WTC11 (cell line): Measurements from ENCODE around the gene HAPSTR1. TPM values are rescaled to one million over a fixed set of nuclear protein-coding genes. Genes with fewer than 3 reads are reported as not detected.

Source experiments
- ATAC-seq: fragments of 200-7000 bp; cut with Tn5 transposase; 2 replicates; pipeline ENCODE4 v1.10.0; 2021; ENCODE audit warnings: mild to moderate bottlenecking, moderate library complexity
- CTCF ChIA-PET: fragments of 300-600 bp; sonication (Branson Sonifier 250); formaldehyde crosslinking; loops from one replicate; lab custom pipeline; 2021; ENCODE audit warnings: antibody characterized with exemption; lab: Charles Lee
- POLR2A ChIA-PET: fragments of 350-600 bp; sonication (Branson Sonifier 250); formaldehyde crosslinking; loops from one replicate; lab custom pipeline; 2021; ENCODE audit warnings: antibody characterized with exemption; lab: Charles Lee
- DNase-seq: peaks from one replicate; pipeline ENCODE4 v3.0.0; 2021; ENCODE audit warnings: low spot score
- H3K27ac Mint-ChIP-seq: 2 replicates; pipeline ENCODE4 v1.8.0; 2021; ENCODE audit warnings: mixed read lengths
- H3K27me3 Mint-ChIP-seq: 2 replicates; pipeline ENCODE4 v1.8.0; 2021; ENCODE audit warnings: low read depth, mild to moderate bottlenecking, moderate library complexity, mixed read lengths
- H3K36me3 Mint-ChIP-seq: 2 replicates; pipeline ENCODE4 v1.8.0; 2021; ENCODE audit warnings: mixed read lengths
- H3K4me1 Mint-ChIP-seq: 2 replicates; pipeline ENCODE4 v1.8.0; 2022; ENCODE audit warnings: mixed read lengths
- H3K4me3 Mint-ChIP-seq: 2 replicates; pipeline ENCODE4 v1.8.0; 2021; ENCODE audit warnings: mild to moderate bottlenecking, moderate library complexity, mixed read lengths
- H3K9me3 Mint-ChIP-seq: 2 replicates; pipeline ENCODE4 v1.8.0; 2021; ENCODE audit warnings: mixed read lengths
- ELF4 ChIP-seq: sonication (generic); formaldehyde crosslinking; IDR thresholded peaks from 2 replicates; pipeline ENCODE4 v1.8.1; 2022; ENCODE audit warnings: low read depth, mild to moderate bottlenecking, moderate library complexity, missing genetic modification reagents
- KAT7 ChIP-seq: sonication (generic); formaldehyde crosslinking; IDR thresholded peaks from 2 replicates; pipeline ENCODE4 v1.8.1; 2023; ENCODE audit warnings: missing genetic modification reagents, mild to moderate bottlenecking, borderline replicate concordance
- PREB ChIP-seq: sonication (generic); formaldehyde crosslinking; IDR thresholded peaks from 2 replicates; pipeline ENCODE4 v1.8.1; 2022; ENCODE audit warnings: mild to moderate bottlenecking, missing genetic modification reagents, moderate library complexity, borderline replicate concordance
- TCF7 ChIP-seq: sonication (generic); formaldehyde crosslinking; IDR thresholded peaks from 2 replicates; pipeline ENCODE4 v1.8.0; 2022; ENCODE audit warnings: mild to moderate bottlenecking, low read depth, missing genetic modification reagents, moderate library complexity
- TP53 ChIP-seq: sonication (generic); formaldehyde crosslinking; IDR thresholded peaks from 2 replicates; pipeline ENCODE4 v1.8.1; 2023; ENCODE audit warnings: mild to moderate bottlenecking, missing genetic modification reagents
- ZNF138 ChIP-seq: sonication (generic); formaldehyde crosslinking; conservative IDR thresholded peaks from 2 replicates; pipeline ENCODE4 v1.8.1; 2022; ENCODE audit warnings: mild to moderate bottlenecking, moderate library complexity, missing genetic modification reagents
- ZNF219 ChIP-seq: sonication (generic); formaldehyde crosslinking; IDR thresholded peaks from 2 replicates; pipeline ENCODE4 v1.8.0; 2023; ENCODE audit warnings: missing genetic modification reagents, mild to moderate bottlenecking, borderline replicate concordance
- ZNF263 ChIP-seq: sonication (generic); formaldehyde crosslinking; IDR thresholded peaks from 2 replicates; pipeline ENCODE4 v1.8.1; 2022; ENCODE audit warnings: low read depth, mild to moderate bottlenecking, moderate library complexity, missing genetic modification reagents
- total RNA-seq: library from RNA; stranded (reverse); gene quantifications from 3 replicates; pipeline ENCODE4 v1.2.3, GENCODE V29; 2021
- TF ChIP-seq, protein P1 (sequence below): sonication (generic); formaldehyde crosslinking; IDR thresholded peaks from 2 replicates; pipeline ENCODE4 v1.8.0; 2023; ENCODE audit warnings: missing genetic modification reagents, mild to moderate bottlenecking, borderline replicate concordance
- TF ChIP-seq, protein P2 (sequence below): fragments of 250-450 bp; sonication (Bioruptor Pico); IDR thresholded peaks from 2 replicates; pipeline ENCODE4 v1.9.0; 2021; ENCODE audit warnings: mild to moderate bottlenecking, borderline replicate concordance
- TF ChIP-seq, protein P3 (sequence below): sonication (generic); formaldehyde crosslinking; IDR thresholded peaks from 2 replicates; pipeline ENCODE4 v1.8.0; 2022; ENCODE audit warnings: mild to moderate bottlenecking, missing genetic modification reagents
- TF ChIP-seq, protein P4 (sequence below): sonication (generic); formaldehyde crosslinking; IDR thresholded peaks from 2 replicates; pipeline ENCODE4 v1.8.1; 2023; ENCODE audit warnings: mild to moderate bottlenecking, moderate library complexity, missing genetic modification reagents

The HAPSTR1 gene
- total RNA-seq, 1 experiment from 2014 or later: 54.3 TPM

- Mint-ChIP-seq H3K4me3 (peak overlapping the region; percentile 53), H3K27ac (no peak overlapping the region), H3K4me1 (peaks cover 37% of the 10 kb centered on the region), H3K9me3 (no peaks in the 10 kb centered on the region), H3K27me3 (no peaks in the 10 kb centered on the region), H3K36me3 (peaks cover 36% of the 10 kb centered on the region)
- DNase-seq (peak; percentile 31), ATAC-seq (no peak)
- ChIA-PET POLR2A (interaction anchor here (0.5 to 1.9 kb wide), 12 partner anchors 10 to 227 kb away, joined by 3 to 9 read pairs (median 6); partner anchors contain the start of gene CARHSP1), CTCF (interaction anchor here (0.9 to 2.1 kb wide), 5 partner anchors 13 to 223 kb away, joined by 3 to 21 read pairs (median 7); partner anchors contain the start of gene CARHSP1)
- 0 out of 2 replicates have a peak, but pooled peaks have one; percentile 65 for TF ChIP-seq TCF7
- TF ChIP-seq ZNF219 (CRISPR knock-in tag): peak; percentile 40; the same call in 1 of the 2 replicates
- TF ChIP-seq TP53 (CRISPR knock-in tag): 0 out of 2 replicates have a peak, but pooled peaks have one; percentile 10
- TF ChIP-seq KAT7 (CRISPR knock-in tag): peak; percentile 71; the same call in 1 of the 2 replicates
- TF ChIP-seq ZNF263 (CRISPR knock-in tag): peak; percentile 72; the same call in 1 of the 2 replicates
- TF ChIP-seq PREB (CRISPR knock-in tag): 0 out of 2 replicates have a peak, but pooled peaks have one; percentile 51
- TF ChIP-seq, protein P1, sequence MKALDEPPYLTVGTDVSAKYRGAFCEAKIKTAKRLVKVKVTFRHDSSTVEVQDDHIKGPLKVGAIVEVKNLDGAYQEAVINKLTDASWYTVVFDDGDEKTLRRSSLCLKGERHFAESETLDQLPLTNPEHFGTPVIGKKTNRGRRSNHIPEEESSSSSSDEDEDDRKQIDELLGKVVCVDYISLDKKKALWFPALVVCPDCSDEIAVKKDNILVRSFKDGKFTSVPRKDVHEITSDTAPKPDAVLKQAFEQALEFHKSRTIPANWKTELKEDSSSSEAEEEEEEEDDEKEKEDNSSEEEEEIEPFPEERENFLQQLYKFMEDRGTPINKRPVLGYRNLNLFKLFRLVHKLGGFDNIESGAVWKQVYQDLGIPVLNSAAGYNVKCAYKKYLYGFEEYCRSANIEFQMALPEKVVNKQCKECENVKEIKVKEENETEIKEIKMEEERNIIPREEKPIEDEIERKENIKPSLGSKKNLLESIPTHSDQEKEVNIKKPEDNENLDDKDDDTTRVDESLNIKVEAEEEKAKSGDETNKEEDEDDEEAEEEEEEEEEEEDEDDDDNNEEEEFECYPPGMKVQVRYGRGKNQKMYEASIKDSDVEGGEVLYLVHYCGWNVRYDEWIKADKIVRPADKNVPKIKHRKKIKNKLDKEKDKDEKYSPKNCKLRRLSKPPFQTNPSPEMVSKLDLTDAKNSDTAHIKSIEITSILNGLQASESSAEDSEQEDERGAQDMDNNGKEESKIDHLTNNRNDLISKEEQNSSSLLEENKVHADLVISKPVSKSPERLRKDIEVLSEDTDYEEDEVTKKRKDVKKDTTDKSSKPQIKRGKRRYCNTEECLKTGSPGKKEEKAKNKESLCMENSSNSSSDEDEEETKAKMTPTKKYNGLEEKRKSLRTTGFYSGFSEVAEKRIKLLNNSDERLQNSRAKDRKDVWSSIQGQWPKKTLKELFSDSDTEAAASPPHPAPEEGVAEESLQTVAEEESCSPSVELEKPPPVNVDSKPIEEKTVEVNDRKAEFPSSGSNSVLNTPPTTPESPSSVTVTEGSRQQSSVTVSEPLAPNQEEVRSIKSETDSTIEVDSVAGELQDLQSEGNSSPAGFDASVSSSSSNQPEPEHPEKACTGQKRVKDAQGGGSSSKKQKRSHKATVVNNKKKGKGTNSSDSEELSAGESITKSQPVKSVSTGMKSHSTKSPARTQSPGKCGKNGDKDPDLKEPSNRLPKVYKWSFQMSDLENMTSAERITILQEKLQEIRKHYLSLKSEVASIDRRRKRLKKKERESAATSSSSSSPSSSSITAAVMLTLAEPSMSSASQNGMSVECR (CRISPR knock-in tag): no peak
- TF ChIP-seq, protein P2, sequence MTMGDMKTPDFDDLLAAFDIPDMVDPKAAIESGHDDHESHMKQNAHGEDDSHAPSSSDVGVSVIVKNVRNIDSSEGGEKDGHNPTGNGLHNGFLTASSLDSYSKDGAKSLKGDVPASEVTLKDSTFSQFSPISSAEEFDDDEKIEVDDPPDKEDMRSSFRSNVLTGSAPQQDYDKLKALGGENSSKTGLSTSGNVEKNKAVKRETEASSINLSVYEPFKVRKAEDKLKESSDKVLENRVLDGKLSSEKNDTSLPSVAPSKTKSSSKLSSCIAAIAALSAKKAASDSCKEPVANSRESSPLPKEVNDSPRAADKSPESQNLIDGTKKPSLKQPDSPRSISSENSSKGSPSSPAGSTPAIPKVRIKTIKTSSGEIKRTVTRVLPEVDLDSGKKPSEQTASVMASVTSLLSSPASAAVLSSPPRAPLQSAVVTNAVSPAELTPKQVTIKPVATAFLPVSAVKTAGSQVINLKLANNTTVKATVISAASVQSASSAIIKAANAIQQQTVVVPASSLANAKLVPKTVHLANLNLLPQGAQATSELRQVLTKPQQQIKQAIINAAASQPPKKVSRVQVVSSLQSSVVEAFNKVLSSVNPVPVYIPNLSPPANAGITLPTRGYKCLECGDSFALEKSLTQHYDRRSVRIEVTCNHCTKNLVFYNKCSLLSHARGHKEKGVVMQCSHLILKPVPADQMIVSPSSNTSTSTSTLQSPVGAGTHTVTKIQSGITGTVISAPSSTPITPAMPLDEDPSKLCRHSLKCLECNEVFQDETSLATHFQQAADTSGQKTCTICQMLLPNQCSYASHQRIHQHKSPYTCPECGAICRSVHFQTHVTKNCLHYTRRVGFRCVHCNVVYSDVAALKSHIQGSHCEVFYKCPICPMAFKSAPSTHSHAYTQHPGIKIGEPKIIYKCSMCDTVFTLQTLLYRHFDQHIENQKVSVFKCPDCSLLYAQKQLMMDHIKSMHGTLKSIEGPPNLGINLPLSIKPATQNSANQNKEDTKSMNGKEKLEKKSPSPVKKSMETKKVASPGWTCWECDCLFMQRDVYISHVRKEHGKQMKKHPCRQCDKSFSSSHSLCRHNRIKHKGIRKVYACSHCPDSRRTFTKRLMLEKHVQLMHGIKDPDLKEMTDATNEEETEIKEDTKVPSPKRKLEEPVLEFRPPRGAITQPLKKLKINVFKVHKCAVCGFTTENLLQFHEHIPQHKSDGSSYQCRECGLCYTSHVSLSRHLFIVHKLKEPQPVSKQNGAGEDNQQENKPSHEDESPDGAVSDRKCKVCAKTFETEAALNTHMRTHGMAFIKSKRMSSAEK (CRISPR knock-in tag): no peak
- no peak for TF ChIP-seq ZNF138 (CRISPR knock-in tag)
Observed at GRCh38 chr16:9091867-9092281, 430 bp downstream of the HAPSTR1 start.

DNA sequence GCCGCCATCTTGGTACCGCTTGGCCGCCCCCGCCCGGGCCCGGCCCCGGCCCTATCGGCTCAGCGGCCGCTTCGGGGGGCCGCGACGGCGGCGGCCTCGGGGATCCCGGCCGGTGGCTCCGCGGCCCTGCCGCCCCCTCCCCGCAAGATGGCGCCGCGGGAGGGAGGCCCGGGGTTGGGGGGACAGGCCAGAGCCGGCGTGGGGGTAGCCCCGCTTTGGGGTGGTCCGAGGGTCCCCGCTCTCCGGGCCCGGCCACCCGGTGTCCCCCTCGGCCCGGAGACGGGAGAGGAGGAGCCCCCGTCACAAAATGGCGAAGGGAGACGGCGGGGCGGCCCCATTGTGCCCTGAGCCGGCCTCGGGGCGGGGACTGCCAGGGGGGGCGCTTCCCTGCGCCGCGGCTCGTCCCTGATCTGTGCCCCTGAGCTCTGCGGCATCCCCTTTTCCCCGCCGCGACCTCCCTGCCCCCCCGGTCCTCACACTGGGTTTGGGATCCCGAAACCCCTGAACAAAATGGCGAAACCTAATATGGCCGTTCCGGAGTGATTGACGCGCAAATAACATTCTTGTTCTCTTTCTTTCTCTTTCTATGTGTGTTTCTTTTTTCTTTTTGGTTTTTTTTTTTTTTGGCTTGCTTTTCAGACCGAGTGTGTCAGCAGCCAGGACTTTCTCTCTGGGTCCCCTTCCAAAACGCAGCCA lies 986 bp downstream of the HAPSTR1 start:
- CTCF ChIA-PET: interaction anchor here (0.6 to 2.1 kb wide), 4 partner anchors 9 to 79 kb away, joined by 3 to 8 read pairs (median 6); no protein-coding TSS in a partner anchor
- Mint-ChIP-seq H3K27ac (peak overlapping the region; percentile 98), H3K36me3 (peaks cover 39% of the 10 kb centered on the region), H3K27me3 (no peaks in the 10 kb centered on the region), H3K9me3 (no peaks in the 10 kb centered on the region), H3K4me3 (peak overlapping the region; percentile 100), H3K4me1 (peaks cover 37% of the 10 kb centered on the region)
- POLR2A ChIA-PET: interaction anchor here (0.5 to 1.9 kb wide), 6 partner anchors 9 to 207 kb away, joined by 3 to 8 read pairs (median 4); no protein-coding TSS in a partner anchor
- ATAC-seq (no peak), DNase-seq (peak; percentile 35)
- TF ChIP-seq, protein P3, sequence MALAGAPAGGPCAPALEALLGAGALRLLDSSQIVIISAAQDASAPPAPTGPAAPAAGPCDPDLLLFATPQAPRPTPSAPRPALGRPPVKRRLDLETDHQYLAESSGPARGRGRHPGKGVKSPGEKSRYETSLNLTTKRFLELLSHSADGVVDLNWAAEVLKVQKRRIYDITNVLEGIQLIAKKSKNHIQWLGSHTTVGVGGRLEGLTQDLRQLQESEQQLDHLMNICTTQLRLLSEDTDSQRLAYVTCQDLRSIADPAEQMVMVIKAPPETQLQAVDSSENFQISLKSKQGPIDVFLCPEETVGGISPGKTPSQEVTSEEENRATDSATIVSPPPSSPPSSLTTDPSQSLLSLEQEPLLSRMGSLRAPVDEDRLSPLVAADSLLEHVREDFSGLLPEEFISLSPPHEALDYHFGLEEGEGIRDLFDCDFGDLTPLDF (CRISPR knock-in tag): no peak
- no peak for TF ChIP-seq ELF4 (CRISPR knock-in tag)
- TF ChIP-seq, protein P4, sequence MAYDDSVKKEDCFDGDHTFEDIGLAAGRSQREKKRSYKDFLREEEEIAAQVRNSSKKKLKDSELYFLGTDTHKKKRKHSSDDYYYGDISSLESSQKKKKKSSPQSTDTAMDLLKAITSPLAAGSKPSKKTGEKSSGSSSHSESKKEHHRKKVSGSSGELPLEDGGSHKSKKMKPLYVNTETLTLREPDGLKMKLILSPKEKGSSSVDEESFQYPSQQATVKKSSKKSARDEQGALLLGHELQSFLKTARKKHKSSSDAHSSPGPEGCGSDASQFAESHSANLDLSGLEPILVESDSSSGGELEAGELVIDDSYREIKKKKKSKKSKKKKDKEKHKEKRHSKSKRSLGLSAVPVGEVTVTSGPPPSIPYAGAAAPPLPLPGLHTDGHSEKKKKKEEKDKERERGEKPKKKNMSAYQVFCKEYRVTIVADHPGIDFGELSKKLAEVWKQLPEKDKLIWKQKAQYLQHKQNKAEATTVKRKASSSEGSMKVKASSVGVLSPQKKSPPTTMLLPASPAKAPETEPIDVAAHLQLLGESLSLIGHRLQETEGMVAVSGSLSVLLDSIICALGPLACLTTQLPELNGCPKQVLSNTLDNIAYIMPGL (CRISPR knock-in tag): peak; percentile 9; the same call in 1 of the 2 replicates
